Measurements from ENCODE around the gene KRI1.
"Not testable (repeated sequence)": the region's sequence is repeated elsewhere in the genome, so short reads cannot be mapped to it uniquely, and the experiment has no call there.

Gene KRI1

GRCh38 chr19:10549733-10550132, 16.1 kb downstream of the KRI1 start:
- no peak for DNase-seq

- no peak for DNase-seq
These were observed 17.0 kb downstream of the KRI1 start for GRCh38 chr19:10548746-10549276.

DNA sequence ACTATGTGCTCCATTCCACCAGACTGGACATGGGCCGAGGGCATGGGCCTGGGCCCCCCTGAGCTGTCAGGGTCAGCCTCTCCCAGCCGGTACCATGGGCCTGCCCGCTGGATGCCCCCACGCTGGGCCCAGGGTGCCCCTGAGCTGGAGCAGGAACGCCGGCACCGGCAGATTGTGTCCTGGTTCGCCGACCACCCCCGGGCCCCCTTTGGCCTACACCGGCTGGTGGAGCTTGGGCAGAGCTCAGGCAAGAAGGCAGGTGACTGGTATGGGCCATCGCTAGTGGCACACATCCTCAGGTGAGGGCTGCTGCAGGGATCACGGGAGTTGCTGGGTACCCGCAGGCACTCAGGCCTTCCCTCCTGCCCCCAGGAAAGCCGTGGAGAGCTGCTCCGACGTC, 19.0 kb downstream of the KRI1 start:
- no peak for DNase-seq

- DNase-seq, result no peak
These were observed 21.0 kb downstream of the KRI1 start for GRCh38 chr19:10544753-10545251.

DNA sequence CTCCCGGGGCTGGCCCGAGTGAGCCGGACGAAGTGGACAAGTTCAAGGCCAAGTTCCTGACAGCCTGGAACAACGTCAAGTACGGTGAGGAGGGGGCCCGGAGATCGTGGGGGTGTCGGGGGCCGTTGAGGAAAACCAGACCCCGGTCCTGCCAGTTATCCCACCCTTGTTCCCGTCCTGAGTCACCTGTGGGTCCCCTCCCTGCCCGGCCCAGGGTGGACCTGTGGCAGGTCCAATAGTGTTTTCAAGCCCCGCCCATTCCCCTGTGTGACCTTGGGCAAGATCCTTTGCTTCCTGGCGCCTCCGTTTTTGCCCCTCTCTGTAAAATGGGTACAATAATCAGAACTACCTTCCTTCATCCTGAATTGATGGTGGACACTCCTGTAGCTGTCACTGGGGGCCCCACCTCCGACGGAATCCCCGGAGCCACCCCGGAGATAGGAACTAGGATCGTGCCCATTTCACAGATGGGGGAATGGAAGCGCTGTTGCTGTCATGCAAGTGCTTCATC, 21.5 kb downstream of the KRI1 start:
- no peak for DNase-seq

DNA sequence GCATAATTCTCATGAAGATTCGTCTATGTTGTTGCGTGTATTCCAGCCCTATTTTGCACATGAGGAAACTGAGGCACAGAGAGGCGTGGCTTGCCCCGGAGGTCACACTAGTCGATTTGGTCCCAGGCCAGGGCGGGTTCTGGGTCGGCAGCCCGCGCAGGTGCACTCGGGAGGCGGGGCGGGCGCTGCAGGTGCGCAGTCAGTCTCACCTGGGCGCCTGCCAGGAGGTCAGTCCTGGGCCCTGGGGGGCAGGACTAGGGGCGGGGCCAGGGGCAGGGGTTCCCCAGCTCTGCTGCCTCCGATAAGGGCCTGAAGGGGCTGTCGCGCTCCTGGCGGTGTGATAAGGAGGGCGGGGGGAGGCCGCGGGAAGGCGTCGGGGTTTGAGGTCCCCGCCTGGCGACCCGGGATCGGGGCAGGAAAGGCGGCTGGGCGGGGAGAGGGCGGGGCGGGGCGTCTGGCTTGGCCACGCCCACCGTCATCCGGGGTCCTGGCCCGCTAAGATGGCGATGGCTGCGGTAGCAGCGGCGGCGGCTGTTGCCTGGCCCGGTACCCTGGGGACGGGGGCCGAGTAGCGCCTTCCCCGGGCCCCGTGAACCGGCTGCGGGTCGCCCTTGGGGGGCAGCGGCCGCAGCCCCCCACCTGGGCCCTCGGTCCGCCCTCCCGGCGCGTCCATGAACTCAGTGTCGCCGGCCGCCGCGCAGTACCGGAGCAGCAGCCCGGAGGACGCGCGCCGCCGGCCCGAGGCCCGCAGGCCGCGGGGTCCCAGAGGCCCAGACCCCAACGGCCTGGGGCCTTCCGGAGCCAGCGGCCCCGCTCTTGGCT, 22.2 kb downstream of the KRI1 start, which contains the start of gene ATG4D:
Gene ATG4D (plus strand): TSS at position 485 of the 822 bp plus-strand sequence. CDS start 187 bp downstream, at position 672.
- peak; percentile 55 to 79 (median 68) for DNase-seq

DNA sequence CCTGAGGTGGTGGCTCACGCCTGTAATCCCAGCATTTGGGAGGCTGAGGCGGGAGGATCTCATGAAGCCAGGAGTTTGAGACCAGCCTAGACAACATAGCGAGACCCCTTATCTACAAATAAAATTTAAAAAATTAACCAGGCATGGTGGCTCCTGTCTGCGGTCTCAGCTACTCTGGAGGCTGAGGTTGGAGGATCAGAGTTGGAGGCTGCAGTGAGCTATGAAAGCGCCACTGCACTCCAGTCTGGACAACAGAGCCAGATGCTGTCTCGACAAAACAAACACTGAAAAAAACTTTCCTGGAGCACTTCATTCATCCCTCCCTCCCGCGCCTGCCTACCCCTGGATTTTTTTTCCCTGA, 22.8 kb downstream of the KRI1 start:
- DNase-seq, result no peak

DNA sequence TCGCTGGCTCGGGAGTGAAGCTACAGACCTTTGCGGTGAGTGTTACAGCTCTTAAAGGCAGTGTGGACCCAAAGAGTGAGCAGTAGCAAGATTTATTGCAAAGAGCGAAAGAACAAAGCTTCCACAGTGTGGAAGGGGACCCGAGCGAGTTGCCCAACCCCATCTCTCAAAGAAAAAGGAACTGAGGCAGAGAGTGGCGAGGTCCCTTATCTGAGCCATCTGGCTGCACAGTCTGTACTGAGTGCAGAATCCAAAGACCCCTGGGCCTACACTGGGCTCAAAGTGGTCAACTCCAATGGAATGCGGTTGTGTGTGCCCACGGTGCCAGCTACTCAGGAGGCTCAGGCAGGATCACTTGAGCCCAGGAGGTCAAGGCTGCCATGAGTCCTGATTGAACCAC, 26.8 kb downstream of the KRI1 start:
- not testable (repeated sequence) for DNase-seq

- no peak for DNase-seq
These were observed 27.4 kb downstream of the KRI1 start for GRCh38 chr19:10538204-10538983.

DNA sequence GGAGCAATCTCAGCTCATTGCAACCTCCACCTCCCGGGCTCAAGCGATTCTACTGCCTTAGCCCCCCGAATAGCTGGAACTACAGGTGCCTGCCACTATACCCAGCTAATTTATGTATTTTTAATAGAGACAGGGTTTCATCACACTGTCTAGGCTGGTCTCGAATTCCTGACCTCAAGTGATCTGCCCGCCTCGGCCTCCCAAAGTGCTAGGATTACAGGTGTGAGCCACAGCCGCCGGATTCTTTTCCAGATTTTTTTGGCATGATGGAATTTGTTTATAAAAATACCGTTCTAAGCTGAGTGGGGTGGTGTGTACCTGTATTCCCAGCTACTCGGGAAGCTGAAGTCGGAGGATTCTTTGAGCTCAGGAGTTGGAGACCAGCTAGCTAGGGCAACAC, 28.1 kb downstream of the KRI1 start:
- DNase-seq, result no peak

GRCh38 chr19:10535613-10536012, 30.2 kb downstream of the KRI1 start:
- no peak for DNase-seq

- DNase-seq, result no peak
These were observed 32.0 kb downstream of the KRI1 start for GRCh38 chr19:10533646-10534386.

DNA sequence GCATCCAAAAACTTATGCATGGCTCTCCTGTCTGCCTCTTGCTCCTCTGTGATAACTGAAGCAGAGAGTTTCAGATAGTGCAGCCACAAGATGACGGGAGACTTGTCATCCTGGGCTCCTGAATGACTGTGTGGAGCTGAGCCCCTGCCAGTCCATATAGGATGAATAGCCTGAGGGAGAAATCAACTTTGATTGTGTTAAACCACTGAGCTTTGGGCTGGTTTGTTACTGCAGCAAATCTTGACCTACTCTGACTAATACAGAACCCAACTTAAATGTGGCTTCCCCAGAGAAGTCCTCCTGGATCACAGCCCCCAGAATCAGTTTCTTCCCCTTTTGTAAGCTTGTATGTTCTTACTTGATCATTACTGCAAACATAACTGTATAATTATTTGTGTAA, 33.4 kb downstream of the KRI1 start:
- no peak for DNase-seq

DNA sequence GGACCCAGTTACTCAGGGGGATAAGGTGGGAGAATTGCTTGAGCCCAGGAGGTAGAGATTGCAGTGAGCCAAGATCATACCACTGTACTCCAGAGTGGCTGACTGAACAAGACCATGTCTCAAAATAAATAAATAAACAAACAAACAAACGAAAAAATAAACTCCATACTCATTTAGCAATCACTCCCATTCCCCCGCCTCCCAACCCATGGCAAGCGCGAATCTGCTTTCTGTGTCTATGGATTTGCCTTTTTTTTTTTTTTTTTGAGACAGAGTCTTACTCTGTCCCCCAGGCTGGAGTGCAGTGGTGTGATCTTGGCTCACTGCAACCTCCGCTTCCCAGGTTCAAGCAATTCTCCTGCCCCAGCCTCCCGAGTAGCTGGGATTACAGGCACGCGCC, 38.9 kb downstream of the KRI1 start:
- DNase-seq, result not testable (repeated sequence)

DNA sequence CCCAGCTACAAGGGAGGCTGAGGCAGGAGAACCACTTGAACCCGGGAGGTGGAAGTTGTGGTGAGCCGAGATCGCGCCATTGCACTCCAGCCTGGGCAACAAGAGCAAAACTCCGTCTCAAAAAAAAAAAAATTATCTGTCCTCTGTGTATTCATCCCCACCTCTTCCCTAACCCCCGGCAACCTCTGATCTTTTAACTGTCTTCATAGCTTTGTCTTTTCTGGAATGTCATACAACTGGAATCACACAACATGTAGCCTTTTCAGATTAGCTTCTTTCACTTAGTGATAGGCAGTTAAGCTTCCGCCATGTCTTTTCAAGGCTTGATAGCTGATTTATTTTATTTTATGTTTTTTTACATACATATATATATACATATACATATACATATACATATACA, 40.2 kb downstream of the KRI1 start:
- no peak for DNase-seq

DNA sequence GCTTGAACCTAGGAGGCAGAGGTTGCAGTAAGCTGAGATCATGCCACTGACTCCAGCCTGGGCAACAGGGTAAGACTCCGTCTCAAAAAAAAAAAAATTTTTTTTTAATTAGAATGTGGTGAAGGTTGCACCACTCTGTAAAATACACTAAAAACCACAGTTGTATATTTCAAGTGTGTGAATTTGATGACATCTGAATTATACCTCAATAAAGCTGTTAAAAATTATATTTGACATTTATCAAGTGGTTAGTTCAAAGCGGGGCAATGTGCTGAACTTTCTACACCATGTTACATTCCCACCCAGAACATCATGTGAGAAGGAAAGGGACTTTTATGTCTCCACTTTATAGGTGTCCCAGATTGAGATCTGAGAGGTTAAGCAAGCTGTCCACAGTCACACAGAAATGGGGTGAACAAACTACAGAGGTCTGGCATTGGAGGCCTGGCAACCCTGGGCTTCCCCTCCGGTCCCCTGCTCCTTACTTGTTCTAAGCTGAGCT, 42.6 kb downstream of the KRI1 start:
- DNase-seq, result no peak

- DNase-seq, result no peak
These were observed 44.2 kb downstream of the KRI1 start for GRCh38 chr19:10521461-10522171.

DNA sequence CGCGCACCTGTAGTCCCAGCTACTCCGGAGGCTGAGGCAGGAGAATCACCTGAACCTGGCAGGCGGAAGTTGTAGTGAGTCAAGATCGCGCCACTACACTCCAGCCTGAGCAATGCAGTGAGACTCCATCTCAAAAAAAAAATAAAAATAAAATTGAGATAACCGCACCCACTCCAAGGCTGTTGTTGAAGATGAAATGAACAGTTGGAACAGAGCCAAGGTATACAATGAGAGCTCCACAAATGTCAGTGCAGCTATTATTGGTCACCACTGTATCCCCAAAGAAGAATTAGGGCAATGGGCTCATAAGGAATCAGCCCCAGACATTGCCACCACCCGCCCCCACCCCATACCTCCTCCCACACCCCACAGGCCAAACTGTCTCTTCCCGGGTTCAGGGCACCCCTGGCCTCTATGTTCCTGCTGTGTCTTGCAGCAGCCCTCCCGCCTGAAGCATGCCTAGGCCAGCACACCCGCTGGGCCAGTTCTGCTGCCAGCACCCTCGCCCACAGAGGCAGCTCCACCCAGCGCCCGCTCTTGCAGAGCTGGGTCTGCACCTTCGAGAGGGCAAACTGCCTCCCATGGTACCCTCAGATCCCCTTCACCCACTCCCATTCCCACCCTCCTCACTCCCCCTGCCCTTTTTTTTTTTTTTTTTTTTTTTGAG, 45.0 kb downstream of the KRI1 start:
- DNase-seq, result no peak

DNA sequence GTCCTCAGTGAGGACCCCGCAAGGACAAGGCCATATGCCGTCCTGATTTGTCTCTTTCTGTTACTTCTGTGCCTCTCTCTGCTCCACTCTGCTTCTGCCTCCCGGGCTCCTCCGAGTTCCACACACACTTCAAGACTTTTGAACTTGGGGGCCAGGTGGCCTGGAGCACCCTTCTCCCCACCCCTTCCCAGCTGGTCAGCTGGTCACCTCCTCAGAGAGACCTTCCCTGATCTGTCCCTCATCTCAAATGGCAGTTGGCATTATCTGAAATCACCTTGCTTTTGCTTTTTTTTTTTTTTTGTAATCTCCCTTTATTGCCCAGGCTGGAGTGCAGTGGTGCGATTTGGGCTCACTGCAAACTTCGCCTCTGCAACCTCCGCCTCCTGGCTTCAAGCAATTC, 46.4 kb downstream of the KRI1 start:
- no peak for DNase-seq

- DNase-seq, result no peak
These were observed 47.1 kb downstream of the KRI1 start for GRCh38 chr19:10518444-10519361.

Data from activated CD4-positive, CD25-positive, alpha-beta regulatory T cell (primary cell).